Ectodermal cell (in vitro differentiated cells): ENCODE data around the gene NDUFS3.
A peak's percentile ranks its signal among the peaks of the same experiment; 100 is the strongest.
"Not testable (repeated sequence)": the region's sequence is repeated elsewhere in the genome, so short reads cannot be mapped to it uniquely, and the experiment has no call there.

Experiments
- H3K27ac ChIP-seq: 2 replicates; pipeline ENCODE4 v1.7.0; 2013; ENCODE audit warnings: mild to moderate bottlenecking, low read depth, low read length; ENCODE audit not compliant: insufficient read depth, poor library complexity, severe bottlenecking
- H3K27me3 ChIP-seq: 2 replicates; pipeline ENCODE4 v1.7.0; 2013; ENCODE audit warnings: mild to moderate bottlenecking, low read length; ENCODE audit not compliant: insufficient read depth, control insufficient read depth, poor library complexity, severe bottlenecking
- H3K36me3 ChIP-seq: one replicate; pipeline ENCODE4 v1.7.0; 2013; ENCODE audit warnings: low read length; ENCODE audit not compliant: control insufficient read depth, insufficient read depth
- H3K4me1 ChIP-seq: one replicate; pipeline ENCODE4 v1.7.0; 2013; ENCODE audit warnings: low read length; ENCODE audit not compliant: control insufficient read depth, insufficient read depth
- H3K4me3 ChIP-seq: 2 replicates; pipeline ENCODE4 v1.7.0; 2013; ENCODE audit warnings: low read depth, low read length, control low read depth; ENCODE audit not compliant: insufficient read depth
- H3K9me3 ChIP-seq: 2 replicates; pipeline ENCODE4 v1.7.0; 2013; ENCODE audit warnings: mild to moderate bottlenecking, low read length, moderate library complexity; ENCODE audit not compliant: control insufficient read depth
- WGBS, 2 experiments: methylation state at CpG; one replicate each; pipeline ENCODE4 v1.1.7; 2013; ENCODE audit warnings: missing lambda C conversion rate in 2 of 2; 5-methylcytosine and 5-hydroxymethylcytosine counted together

Gene NDUFS3

DNA sequence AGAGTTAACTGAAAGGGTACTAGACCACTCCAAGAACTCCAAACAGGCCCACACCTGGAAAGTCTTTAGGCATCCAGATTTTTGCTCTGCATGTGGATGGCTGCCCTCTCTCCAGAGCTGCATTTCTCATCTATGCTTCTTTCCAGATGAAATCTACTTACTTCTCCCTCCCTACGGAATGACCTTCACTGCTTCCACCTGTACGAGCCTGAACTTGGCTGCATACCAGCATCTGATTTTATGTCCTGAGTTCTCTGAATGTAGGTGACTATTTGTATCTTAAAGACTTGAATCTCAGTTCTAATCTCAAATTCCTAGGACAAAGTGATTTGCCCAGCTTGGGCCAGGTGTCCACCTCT is 39.2 kb upstream of the NDUFS3 start:
- Histone ChIP-seq H3K27ac (no peak overlapping the region), H3K36me3 (no peaks in the 10 kb centered on the region)

DNA sequence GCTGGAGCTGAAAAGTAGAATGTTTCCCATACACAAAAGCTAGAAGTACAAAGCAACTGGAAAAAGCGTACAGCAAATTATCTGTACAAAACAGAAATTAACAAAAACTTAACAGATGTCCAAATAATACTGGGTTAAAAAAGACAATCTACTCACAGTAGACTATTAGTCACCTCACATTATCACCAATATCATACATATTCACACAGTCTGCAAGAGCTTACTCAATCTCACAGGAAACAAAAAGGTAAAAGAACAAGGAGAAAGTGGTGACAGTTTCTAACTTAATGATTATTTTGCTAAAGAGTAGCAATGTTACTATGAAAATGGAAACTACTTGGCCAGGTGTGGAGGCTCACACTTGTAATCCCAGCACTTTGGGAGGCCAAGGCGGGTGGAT is 37.8 kb upstream of the NDUFS3 start:
- Histone ChIP-seq H3K4me1 (no peaks in the 10 kb centered on the region), H3K27ac (no peak overlapping the region), H3K9me3 (no peaks in the 10 kb centered on the region), H3K36me3 (no peaks in the 10 kb centered on the region), H3K27me3 (no peaks in the 10 kb centered on the region), H3K4me3 (no peak overlapping the region)
- WGBS, 2 experiments, result 95 to 100% methylated on average over 2 of the region's 2 CpGs

More for the DNA sequence above, 39.2 kb upstream of the NDUFS3 start:
- Histone ChIP-seq H3K27me3 (no peaks in the 10 kb centered on the region), H3K9me3 (no peaks in the 10 kb centered on the region), H3K4me1 (no peaks in the 10 kb centered on the region), H3K4me3 (no peak overlapping the region)
- WGBS, 2 experiments, result 72 to 83% methylated on average over 2 of the region's 2 CpGs

DNA sequence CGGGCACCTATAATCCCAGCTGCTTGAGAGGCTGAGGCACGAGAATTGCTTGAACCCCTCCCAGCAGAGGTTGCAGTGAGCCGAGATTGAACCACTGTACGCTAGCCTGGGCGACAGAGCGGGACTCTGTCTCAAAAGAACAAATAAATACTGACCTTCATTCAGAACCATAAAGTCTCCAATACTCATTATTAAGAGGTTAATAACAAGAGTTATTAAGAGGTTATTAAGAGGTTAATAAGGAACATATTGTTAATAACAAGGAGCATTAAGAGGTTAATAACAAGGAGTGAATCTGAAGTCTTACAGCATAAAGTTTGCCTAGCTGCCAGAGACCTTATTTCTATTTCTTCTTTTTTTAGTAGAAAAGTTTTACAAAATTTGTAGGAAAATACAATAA is 33.6 kb upstream of the NDUFS3 start:
- Histone ChIP-seq H3K4me3 (no peak overlapping the region), H3K9me3 (no peaks in the 10 kb centered on the region), H3K4me1 (no peaks in the 10 kb centered on the region), H3K27me3 (no peaks in the 10 kb centered on the region), H3K36me3 (no peaks in the 10 kb centered on the region), H3K27ac (no peak overlapping the region)
- 89 to 96% methylated on average over 6 of the region's 6 CpGs for WGBS, 2 experiments

DNA sequence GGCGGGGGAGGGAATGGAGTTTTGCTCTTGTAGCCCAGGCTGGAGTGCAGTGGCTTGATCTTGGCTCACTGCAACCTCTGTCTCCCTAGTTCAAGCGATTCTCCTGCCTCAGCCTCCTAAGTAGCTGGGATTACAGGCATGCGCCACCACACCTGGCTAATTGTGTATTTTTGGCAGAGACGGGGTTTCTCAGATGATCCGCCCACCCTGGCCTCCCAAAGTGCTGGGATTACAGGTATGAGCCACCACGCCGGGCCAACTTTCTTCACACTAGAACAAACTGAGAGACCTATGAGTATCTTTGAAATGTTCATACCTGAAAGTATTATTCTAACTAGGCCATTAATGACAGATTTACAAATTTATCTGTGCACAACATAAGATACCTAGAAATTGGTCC is 32.6 kb upstream of the NDUFS3 start:
- WGBS, 2 experiments, result 95 to 97% methylated on average over 7 of the region's 7 CpGs
- H3K36me3 ChIP-seq, H3K27me3 ChIP-seq, H3K27ac ChIP-seq, H3K9me3 ChIP-seq, H3K4me3 ChIP-seq, H3K4me1 ChIP-seq: not testable (repeated sequence)

DNA sequence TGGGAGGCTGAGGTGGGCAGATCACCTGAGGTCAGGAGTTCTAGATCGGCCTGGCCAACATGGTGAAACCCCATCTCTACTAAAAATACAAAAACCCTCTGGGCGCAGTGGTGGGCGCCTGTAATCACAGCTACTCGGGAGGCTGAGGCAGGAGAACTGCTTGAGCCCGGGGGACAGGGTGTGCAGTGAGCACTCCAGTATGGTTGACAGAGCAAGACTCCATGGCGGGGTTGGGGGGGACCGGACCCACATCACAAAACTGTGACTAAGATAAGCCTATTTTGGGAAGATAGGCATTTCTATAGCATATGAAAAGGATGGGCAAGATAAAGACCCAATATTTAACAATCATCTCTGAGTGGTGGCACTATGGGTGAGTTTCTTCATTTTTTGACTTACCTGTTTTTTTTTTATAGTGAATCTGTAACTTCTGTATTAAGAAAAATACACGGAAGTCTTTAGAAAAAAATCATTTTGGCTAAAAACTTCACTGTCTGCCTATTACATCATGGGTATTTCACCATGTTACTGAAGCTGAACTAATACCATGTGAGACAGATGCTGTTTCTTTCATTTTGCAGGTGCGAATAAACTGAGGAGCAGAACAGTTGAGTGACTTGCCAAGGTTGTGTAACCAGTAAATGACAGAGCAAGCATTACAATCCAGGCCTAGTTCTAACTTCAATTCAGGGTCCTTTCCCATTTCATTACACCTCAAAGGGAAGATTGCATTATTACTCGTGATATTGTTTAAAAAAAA is 28.4 kb upstream of the NDUFS3 start:
- H3K27me3 ChIP-seq, result no peaks in the 10 kb centered on the region
- peaks cover 9% of the 10 kb centered on the region for H3K4me1 ChIP-seq
- no peak overlapping the region for H3K4me3 ChIP-seq
- H3K9me3 ChIP-seq, result no peaks in the 10 kb centered on the region
- 84 to 91% methylated on average over 8 to 9 of the region's 10 CpGs for WGBS, 2 experiments
- H3K27ac ChIP-seq, result no peak overlapping the region
- H3K36me3 ChIP-seq, result no peaks in the 10 kb centered on the region

DNA sequence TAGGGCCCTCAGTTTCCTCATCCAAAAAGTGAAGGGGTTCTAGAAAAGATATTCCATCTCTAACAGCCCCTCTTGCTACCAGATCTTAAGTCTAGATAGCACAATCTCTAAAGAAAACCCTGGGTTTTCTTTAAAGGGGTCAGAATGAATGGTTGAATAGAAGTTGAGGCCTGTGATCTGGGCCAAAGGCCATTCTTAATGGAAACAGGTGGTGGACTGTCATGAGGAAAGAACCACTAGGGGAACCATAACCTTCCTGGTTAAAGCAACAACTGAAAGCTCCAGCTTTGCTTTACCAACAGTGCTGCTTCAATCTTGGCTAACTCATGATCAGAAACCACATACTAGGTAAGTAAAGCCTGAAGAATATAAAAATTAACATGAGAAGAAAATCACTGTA is 27.8 kb upstream of the NDUFS3 start:
- Histone ChIP-seq H3K9me3 (no peaks in the 10 kb centered on the region), H3K4me1 (peaks cover 9% of the 10 kb centered on the region), H3K27ac (no peak overlapping the region), H3K4me3 (peak overlapping the region; percentile 88), H3K36me3 (no peaks in the 10 kb centered on the region), H3K27me3 (no peaks in the 10 kb centered on the region)

DNA sequence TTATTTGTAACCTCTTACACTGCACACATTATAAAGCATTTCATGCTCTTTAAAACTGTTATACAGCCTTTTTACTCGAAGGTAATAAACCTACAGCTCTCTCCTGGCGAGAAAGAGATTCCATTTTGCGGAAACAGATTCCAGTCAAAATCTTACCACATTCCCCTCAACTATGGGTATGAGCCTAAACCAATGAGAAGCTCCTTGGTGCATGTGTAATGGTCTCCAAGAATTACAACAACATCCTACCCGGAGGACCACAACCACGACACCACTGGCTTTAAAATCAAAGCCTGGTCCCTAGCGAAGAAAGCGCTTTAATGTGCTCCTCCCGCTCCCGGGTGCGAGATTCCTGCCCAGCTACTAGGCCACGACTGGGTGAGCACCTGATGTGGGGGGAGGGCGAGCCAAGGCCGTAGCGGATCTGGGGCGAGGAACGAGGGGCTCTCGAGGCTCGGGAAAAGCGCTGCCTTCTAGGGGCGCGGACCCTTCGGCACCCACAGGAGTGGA is 26.8 kb upstream of the NDUFS3 start:
- Histone ChIP-seq H3K27ac (peak overlapping the region; percentile 52), H3K4me1 (peaks cover 9% of the 10 kb centered on the region), H3K4me3 (peak overlapping the region; percentile 88), H3K36me3 (no peaks in the 10 kb centered on the region), H3K27me3 (no peaks in the 10 kb centered on the region), H3K9me3 (no peaks in the 10 kb centered on the region)
- WGBS, 2 experiments, result 1% methylated on average over 22 of the region's 22 CpGs

DNA sequence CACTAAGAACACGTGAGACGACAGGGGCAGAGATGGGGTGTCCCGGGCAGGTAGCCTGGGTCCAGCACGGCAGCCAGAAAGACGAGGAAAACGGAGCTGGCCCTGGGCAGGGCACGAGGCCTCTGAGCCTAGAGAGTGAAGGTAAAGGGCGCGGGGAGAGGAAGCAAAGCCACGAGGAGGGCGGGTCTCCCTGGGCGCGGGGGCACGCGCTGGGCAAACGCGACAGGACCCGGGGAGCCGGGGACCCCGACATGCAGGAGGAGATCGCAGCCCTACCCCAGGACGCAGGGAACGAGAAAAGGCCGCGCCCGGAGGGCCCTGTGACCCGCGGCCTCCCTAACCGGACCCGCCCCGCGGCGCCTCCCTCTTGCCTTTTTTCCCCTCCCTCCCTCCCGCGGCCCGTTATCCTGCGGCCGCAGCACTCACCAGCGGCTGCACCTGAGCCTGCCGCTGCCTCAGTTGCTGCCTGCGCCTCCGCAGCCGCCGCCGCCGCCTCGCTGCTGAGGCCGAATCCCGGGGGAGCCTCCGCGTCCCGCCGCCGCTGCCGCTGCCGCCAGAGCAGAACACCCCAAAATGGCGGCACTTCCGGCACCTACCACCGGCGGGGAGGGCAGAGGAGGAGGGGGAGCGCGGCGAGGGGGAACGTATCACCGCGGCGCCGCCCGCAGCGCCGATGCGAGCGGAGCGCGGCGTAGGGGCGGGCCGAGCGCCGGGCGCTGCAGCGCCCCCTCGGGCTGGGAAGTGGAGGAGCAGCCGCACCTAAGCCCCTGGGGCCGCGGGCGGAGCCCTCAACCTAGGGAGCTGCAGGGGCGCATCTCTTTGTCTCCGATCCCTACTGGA is 26.1 kb upstream of the NDUFS3 start, which contains the start of gene CELF1:
Gene CELF1 (minus strand): TSS at position 567 of the 840 bp plus-strand sequence. CDS start 53,609 bp downstream, outside the sequence.
- Histone ChIP-seq H3K4me3 (peak within 1 kb of the TSS; percentile 88), H3K36me3 (no peaks in the 10 kb centered on the region), H3K9me3 (no peaks in the 10 kb centered on the region), H3K27me3 (no peaks in the 10 kb centered on the region), H3K27ac (peak within 1 kb of the TSS; percentile 52), H3K4me1 (peaks cover 9% of the 10 kb centered on the region)
- WGBS, 2 experiments, result 0% methylated on average over 89 of the region's 89 CpGs

DNA sequence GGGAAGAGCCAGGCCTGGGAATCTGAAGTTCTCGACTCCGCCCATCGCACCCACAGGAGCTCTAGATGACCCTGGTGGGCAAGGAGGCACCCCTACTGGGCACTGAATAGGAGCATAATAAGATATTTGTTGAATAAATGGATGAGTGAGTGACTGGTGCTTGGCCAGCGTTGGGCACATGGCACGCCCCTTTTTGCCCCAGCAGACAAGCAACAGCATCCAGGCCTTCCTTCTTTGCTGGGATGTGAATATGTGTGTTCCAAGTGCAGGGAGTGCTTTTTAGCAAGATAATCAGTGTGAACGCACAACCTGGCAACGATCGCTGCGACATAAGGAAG is 25.5 kb upstream of the NDUFS3 start:
- Histone ChIP-seq H3K36me3 (no peaks in the 10 kb centered on the region), H3K4me3 (peak overlapping the region; percentile 88), H3K27me3 (no peaks in the 10 kb centered on the region), H3K27ac (peak overlapping the region; percentile 52), H3K4me1 (peaks cover 9% of the 10 kb centered on the region), H3K9me3 (no peaks in the 10 kb centered on the region)
- 30 to 40% methylated on average over 9 of the region's 9 CpGs for WGBS, 2 experiments

DNA sequence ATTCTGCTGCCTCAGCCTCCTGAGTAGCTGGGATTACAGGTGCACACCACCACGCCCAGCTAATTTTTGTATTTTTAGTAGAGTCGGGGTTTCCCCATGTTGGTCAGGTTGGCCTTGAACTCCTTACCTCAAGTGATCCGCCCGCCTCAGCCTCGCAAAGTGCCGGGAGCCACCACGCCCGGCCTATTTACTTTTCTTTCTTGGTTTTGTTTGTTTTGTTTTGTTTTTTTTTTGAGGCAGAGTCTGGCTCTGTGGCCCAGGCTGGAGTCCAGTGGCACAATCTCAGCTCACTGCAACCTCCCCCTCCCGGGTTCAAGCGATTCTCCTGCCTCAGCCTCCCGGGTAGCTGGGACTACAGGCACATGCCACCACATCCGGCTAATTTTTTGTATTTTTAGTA is 21.9 kb upstream of the NDUFS3 start:
- H3K27ac ChIP-seq, H3K9me3 ChIP-seq, H3K36me3 ChIP-seq, H3K4me3 ChIP-seq, H3K27me3 ChIP-seq, H3K4me1 ChIP-seq: not testable (repeated sequence)
- WGBS, 2 experiments, result 89 to 94% methylated on average over 12 of the region's 12 CpGs
